Measurements from ENCODE around the gene HAUS7. TPM values are rescaled to one million over a fixed set of nuclear protein-coding genes. Genes with fewer than 3 reads are reported as not detected.

Gene HAUS7
- total RNA-seq, 2 experiments from 2014 or later: 42.5 to 47.9 TPM

DNA sequence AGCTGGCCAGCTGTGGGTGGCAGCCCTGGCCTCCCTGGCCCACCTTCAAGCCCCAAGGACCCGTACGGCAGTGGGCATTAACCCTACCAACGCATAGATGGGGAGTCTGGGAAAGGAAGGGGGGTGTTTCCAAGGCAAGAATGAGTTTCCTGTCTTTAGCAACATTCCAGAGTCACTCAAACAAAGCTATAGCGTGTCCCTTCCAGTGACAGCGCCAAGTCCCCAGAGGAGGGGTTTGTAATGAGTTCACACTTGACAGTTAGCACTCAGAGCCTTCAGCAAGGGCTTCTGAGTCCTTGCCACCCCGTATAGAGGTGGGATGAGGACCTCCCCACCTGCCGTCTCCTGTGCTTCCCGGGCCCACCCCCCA is 26.2 kb upstream of the HAUS7 start:
- no peaks in the 10 kb centered on the region for H3K4me1 ChIP-seq (ENCODE audit: insufficient read depth, low read length, poor library complexity, severe bottlenecking)
- H3K4me3 ChIP-seq (ENCODE audit: low read depth, low read length, poor library complexity, severe bottlenecking): no peak overlapping the region
- ChIA-PET CTCF (ENCODE audit: unreplicated experiment) (no interaction called here), POLR2A (no interaction called here)
- no TSS peak for BruUV-seq (replicated peaks)
- DNase-seq (ENCODE audit: low spot score): no peak
- intact Hi-C loops (cut with micrococcal nuclease; ENCODE audit: unreplicated experiment): no loop called here
- no peak overlapping the region for H3K4me2 ChIP-seq (ENCODE audit: low read length)
- no peaks in the 10 kb centered on the region for H4K20me1 ChIP-seq (ENCODE audit: insufficient read depth, low read length)
- no peaks in the 10 kb centered on the region for H3K79me2 ChIP-seq (ENCODE audit: insufficient read depth, low read depth, low read length)
- no peak for TF ChIP-seq EZH2phosphoT487 (IDR thresholded peaks at IDR 0.05; ENCODE audit: borderline replicate concordance, low read depth, low read length)
- TF ChIP-seq, protein P1, sequence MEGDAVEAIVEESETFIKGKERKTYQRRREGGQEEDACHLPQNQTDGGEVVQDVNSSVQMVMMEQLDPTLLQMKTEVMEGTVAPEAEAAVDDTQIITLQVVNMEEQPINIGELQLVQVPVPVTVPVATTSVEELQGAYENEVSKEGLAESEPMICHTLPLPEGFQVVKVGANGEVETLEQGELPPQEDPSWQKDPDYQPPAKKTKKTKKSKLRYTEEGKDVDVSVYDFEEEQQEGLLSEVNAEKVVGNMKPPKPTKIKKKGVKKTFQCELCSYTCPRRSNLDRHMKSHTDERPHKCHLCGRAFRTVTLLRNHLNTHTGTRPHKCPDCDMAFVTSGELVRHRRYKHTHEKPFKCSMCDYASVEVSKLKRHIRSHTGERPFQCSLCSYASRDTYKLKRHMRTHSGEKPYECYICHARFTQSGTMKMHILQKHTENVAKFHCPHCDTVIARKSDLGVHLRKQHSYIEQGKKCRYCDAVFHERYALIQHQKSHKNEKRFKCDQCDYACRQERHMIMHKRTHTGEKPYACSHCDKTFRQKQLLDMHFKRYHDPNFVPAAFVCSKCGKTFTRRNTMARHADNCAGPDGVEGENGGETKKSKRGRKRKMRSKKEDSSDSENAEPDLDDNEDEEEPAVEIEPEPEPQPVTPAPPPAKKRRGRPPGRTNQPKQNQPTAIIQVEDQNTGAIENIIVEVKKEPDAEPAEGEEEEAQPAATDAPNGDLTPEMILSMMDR (conservative IDR thresholded peaks at IDR 0.05; ENCODE audit: low read length): no peak
- no peaks in the 10 kb centered on the region for H3K9me3 ChIP-seq (ENCODE audit: low read length)
- H3K27ac ChIP-seq (ENCODE audit: low read depth, low read length, poor library complexity, severe bottlenecking): no peak overlapping the region
- no peaks in the 10 kb centered on the region for H3K9me2 ChIP-seq (ENCODE audit: insufficient read depth, low read length)
- H3K36me3 ChIP-seq (ENCODE audit: insufficient read depth, low read length): no peaks in the 10 kb centered on the region
- H2AFZ ChIP-seq (ENCODE audit: low read length): no peak overlapping the region

DNA sequence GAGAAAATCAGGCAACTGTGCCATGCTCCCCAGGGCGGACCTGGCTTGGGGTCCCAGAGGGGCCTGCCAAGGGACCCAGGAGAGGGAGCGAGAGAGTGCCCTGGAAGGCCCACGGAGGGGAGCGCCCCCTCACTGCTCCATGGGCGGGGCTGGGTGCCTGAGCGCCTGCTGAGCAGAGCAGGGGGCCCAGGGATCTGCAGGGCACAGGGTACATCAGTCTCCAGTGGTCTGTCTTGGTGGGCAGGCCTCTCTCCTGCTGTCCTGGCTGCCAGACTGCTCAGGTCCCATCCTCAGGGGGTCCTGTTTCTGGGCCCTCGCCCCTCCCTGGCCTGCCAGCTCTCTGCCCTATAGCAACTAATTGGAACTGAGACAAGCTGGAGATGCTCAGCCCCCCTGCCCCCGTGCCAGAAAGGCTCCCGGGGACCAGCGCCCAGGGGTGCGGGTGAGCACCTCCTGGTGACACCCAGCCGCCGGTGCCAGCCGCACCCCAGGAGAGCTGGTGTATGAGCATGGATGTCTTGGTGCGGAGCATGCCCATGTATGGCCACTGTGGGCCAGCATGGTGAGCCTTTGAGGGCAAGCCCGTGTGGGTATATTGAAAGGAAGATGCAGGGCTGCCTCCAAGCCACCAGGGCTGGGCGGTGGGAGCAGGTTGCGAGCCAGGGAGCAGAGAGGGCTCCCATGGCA is 25.7 kb upstream of the HAUS7 start:
- Histone ChIP-seq H2AFZ (ENCODE audit: low read length) (no peak overlapping the region), H3K79me2 (ENCODE audit: insufficient read depth, low read depth, low read length) (no peaks in the 10 kb centered on the region), H3K4me1 (ENCODE audit: insufficient read depth, low read length, poor library complexity, severe bottlenecking) (no peaks in the 10 kb centered on the region), H3K4me2 (ENCODE audit: low read length) (no peak overlapping the region), H3K4me3 (ENCODE audit: low read depth, low read length, poor library complexity, severe bottlenecking) (no peak overlapping the region), H3K36me3 (ENCODE audit: insufficient read depth, low read length) (no peaks in the 10 kb centered on the region), H3K9me3 (ENCODE audit: low read length) (no peaks in the 10 kb centered on the region), H4K20me1 (ENCODE audit: insufficient read depth, low read length) (no peaks in the 10 kb centered on the region), H3K9me2 (ENCODE audit: insufficient read depth, low read length) (no peaks in the 10 kb centered on the region), H3K27ac (ENCODE audit: low read depth, low read length, poor library complexity, severe bottlenecking) (no peak overlapping the region)
- intact Hi-C loops (cut with micrococcal nuclease; ENCODE audit: unreplicated experiment): no loop called here
- BruUV-seq (replicated peaks): no TSS peak
- no peak for TF ChIP-seq EZH2phosphoT487 (IDR thresholded peaks at IDR 0.05; ENCODE audit: borderline replicate concordance, low read depth, low read length)
- TF ChIP-seq, protein P1 (conservative IDR thresholded peaks at IDR 0.05; ENCODE audit: low read length): no peak
- ChIA-PET POLR2A (no interaction called here), CTCF (ENCODE audit: unreplicated experiment) (no interaction called here)
- DNase-seq (ENCODE audit: low spot score): no peak

DNA sequence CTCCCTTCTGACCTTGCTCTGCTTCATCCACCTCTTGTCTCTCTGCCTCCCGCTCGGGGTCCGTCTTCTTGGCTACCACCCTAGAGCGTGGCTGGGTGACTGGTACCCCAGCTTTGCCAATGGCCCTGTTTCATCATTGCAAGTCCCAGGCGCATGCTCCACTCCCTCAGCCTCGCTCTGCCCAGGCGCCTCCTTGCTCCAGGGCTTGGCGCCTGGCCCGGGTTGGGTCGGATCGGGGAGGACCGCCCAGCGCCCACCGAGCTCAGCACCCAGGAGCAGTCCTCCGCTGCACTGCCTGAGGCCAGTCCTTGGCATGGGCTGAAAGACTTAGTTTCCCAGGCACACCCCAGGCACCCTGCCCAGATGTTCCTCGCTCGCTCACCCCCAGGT is 25.0 kb upstream of the HAUS7 start:
- H4K20me1 ChIP-seq (ENCODE audit: insufficient read depth, low read length): no peaks in the 10 kb centered on the region
- ChIA-PET POLR2A (no interaction called here), CTCF (ENCODE audit: unreplicated experiment) (no interaction called here)
- H3K4me3 ChIP-seq (ENCODE audit: low read depth, low read length, poor library complexity, severe bottlenecking): no peak overlapping the region
- H2AFZ ChIP-seq (ENCODE audit: low read length): no peak overlapping the region
- TF ChIP-seq EZH2phosphoT487 (IDR thresholded peaks at IDR 0.05; ENCODE audit: borderline replicate concordance, low read depth, low read length): no peak
- TF ChIP-seq, protein P1 (conservative IDR thresholded peaks at IDR 0.05; ENCODE audit: low read length): no peak
- no peak overlapping the region for H3K4me2 ChIP-seq (ENCODE audit: low read length)
- no peak overlapping the region for H3K27ac ChIP-seq (ENCODE audit: low read depth, low read length, poor library complexity, severe bottlenecking)
- no peak for DNase-seq (ENCODE audit: low spot score)
- no peaks in the 10 kb centered on the region for H3K9me2 ChIP-seq (ENCODE audit: insufficient read depth, low read length)
- BruUV-seq (replicated peaks): no TSS peak
- H3K9me3 ChIP-seq (ENCODE audit: low read length): no peaks in the 10 kb centered on the region
- H3K36me3 ChIP-seq (ENCODE audit: insufficient read depth, low read length): no peaks in the 10 kb centered on the region
- no peaks in the 10 kb centered on the region for H3K4me1 ChIP-seq (ENCODE audit: insufficient read depth, low read length, poor library complexity, severe bottlenecking)
- intact Hi-C loops (cut with micrococcal nuclease; ENCODE audit: unreplicated experiment): no loop called here
- no peaks in the 10 kb centered on the region for H3K79me2 ChIP-seq (ENCODE audit: insufficient read depth, low read depth, low read length)
